Measurements from ENCODE around the gene MISP. TPM values are rescaled to one million over a fixed set of nuclear protein-coding genes. Genes with fewer than 3 reads are reported as not detected.

Gene MISP
- total and polyA plus RNA-seq, 9 of the 15 experiments (the other 6 are each of a cell fraction or from before 2014, with no cell fraction given) = 0.04 to 0.29 (median 0.05) TPM; not detected in 5

GRCh38 chr19:726993-727956 is 23.6 kb upstream of the MISP start (continued):
- no peak for TF ChIP-seq ZNF277 (CRISPR knock-in tag; IDR thresholded peaks at IDR 0.05; ENCODE audit: borderline replicate concordance)
- 0 out of 2 replicates have a peak, but pooled peaks have one; percentile 22 for TF ChIP-seq GABPB1 (CRISPR knock-in tag; IDR thresholded peaks at IDR 0.05)
- TF ChIP-seq THRA (IDR thresholded peaks at IDR 0.05) = peak; percentile 59
- TF ChIP-seq KLF16 (IDR thresholded peaks at IDR 0.05) = no peak
- no peak for TF ChIP-seq CTBP1 (IDR thresholded peaks at IDR 0.05; ENCODE audit: borderline replicate concordance)

- Histone ChIP-seq H3K4me3 (no peak overlapping the region), H2AFZ (ENCODE audit: low read depth, low read length) (no peak overlapping the region), H3K9me1 (ENCODE audit: control insufficient read depth, insufficient read depth, low read length) (no peaks in the 10 kb centered on the region), H3K4me1 (replicated peaks in 1 of 2; ENCODE audit: control insufficient read depth in 2 of 2, insufficient read depth in 2 of 2, low read length in 2 of 2) (peaks cover 0 to 41% of the 10 kb centered on the region in 2 experiments; a peak in 2 of 5 replicates), H3K9ac (ENCODE audit: insufficient read depth in 1 of 2, low read depth in 2 of 2, low read length in 2 of 2) (no peak overlapping the region), H3K79me2 (ENCODE audit: control insufficient read depth, insufficient read depth, low read length) (no peaks in the 10 kb centered on the region), H3K9me3 (replicated peaks; ENCODE audit: control insufficient read depth, insufficient read depth, low read depth, low read length) (no peaks in the 10 kb centered on the region), H3K36me3 (ENCODE audit: control insufficient read depth, insufficient read depth, low read length) (no peaks in the 10 kb centered on the region), H3K27me3 (ENCODE audit: control insufficient read depth in 2 of 2, insufficient read depth in 2 of 2, low read length in 2 of 2) (no peaks in the 10 kb centered on the region), H4K20me1 (replicated peaks; ENCODE audit: control insufficient read depth, insufficient read depth, low read length) (no peaks in the 10 kb centered on the region), H3K27ac (ENCODE audit: extremely low read depth, low read depth, low read length) (no peak overlapping the region), H3K4me2 (ENCODE audit: insufficient read depth, low read length) (no peak overlapping the region)
- in situ Hi-C loops (cut with MboI) (no loop called here), intact Hi-C loops (cut with micrococcal nuclease) (no loop called here)
- no peak for ATAC-seq
- BruUV-seq (replicated peaks) = no TSS peak
- ChIA-PET CTCF (ENCODE audit: low intra/inter-chr PET ratio) (no interaction called here), POLR2A (interaction anchor here (0.8 to 1.4 kb wide), 3 partner anchors 9 to 25 kb away, joined by 3 to 6 read pairs (median 5); no protein-coding TSS in a partner anchor)
- no peak for FAIRE-seq
- WGBS (ENCODE audit: insufficient coverage, low coverage, missing lambda C conversion rate) = 82% methylated on average over 2 of the region's 26 CpGs
- no peak for DNase-seq (ENCODE audit: extremely low read depth in 1 of 4, low spot score in 3 of 4)
- TF ChIP-seq ZNF707 (CRISPR knock-in tag; conservative IDR thresholded peaks at IDR 0.05) (no peak), PTRF (tag; IDR thresholded peaks at IDR 0.05) (no peak), FUS (optimal IDR thresholded peaks at IDR 0.05; ENCODE audit: low read depth, low read length) (no peak), ZNF384 (IDR thresholded peaks at IDR 0.05; ENCODE audit: low read depth, low read length) (no peak), PCBP1 (IDR thresholded peaks at IDR 0.05; ENCODE audit: low read depth, low read length, poor library complexity, severe bottlenecking) (peak; percentile 9), SAFB2 (IDR thresholded peaks at IDR 0.05; ENCODE audit: borderline replicate concordance, low read depth, low read length, severe bottlenecking) (no peak)
These were observed 22.9 kb upstream of the MISP start for GRCh38 chr19:728011-728410.
